GM18951 (cell line): ENCODE measurements around the gene ZNF132.

Source experiments
- POLR2A ChIP-seq: IDR thresholded peaks from 4 replicates; pipeline ENCODE4 v1.6.1; 2011; ENCODE audit warnings: mild to moderate bottlenecking; ENCODE audit not compliant: insufficient read length, insufficient read depth; ENCODE audit errors: extremely low read depth
- in situ Hi-C: fragments of 300-500 bp; cut with MboI; formaldehyde crosslinking; loops from one replicate; pipeline ENCODE4 v1.12.0; 2022; ENCODE audit warnings: low sequenced_read_pairs, mixed read lengths, inconsistent platforms; ENCODE audit not compliant: unreplicated experiment

Gene ZNF132

DNA sequence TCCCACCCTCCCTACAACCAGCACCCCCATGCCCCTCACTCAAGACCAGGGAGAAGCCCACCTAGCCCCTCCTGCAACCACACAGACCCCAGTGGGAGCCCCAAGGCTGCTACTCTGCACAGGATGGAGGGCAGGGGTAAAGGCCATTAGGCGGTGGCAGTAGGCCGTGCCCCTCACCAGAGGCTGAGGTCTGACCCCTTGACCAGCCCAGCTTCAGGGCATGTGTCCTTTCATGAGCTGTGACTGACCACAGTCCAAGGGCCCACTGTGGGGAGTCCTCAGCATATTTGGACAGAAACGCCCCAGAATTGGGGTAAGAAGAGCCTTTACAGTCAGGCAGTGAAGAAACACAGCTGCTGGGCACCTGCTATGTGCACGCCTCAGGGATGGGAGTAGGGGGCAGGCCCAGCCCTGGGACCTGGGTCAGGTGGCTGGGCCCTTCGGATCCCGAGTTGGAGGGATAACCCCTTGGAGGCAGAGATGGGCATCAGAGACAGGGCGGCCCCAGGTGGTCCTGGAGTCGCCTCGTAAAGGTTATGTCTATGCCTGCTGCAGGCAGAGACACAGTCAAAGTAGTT lies 54.6 kb downstream of the ZNF132 start:
- in situ Hi-C loops = no loop called here
- no peak for TF ChIP-seq POLR2A

- in situ Hi-C loops = no loop called here
Observed at GRCh38 chr19:58382997-58383603, 56.9 kb downstream of the ZNF132 start.

More at GRCh38 chr19:58382997-58383603, 56.9 kb downstream of the ZNF132 start:
- no peak for TF ChIP-seq POLR2A
